Naive B cell (primary cell): ENCODE results near the gene GHR. TPM values are rescaled to one million over a fixed set of nuclear protein-coding genes. Genes with fewer than 3 reads are reported as not detected.
A peak's percentile ranks its signal among the peaks of the same experiment; 100 is the strongest.

Source experiments
- ATAC-seq, 2 donors: fragments of 150-1000 bp; cut with Tn5 transposase; 2 replicates each; pipeline ENCODE4 v1.10.0; 2021; ENCODE audit warnings: low read depth in 2 of 2, mild to moderate bottlenecking in 2 of 2, moderate library complexity in 2 of 2
- DNase-seq: peaks from one replicate; pipeline ENCODE4 v3.0.0; 2022
- H3K27ac Mint-ChIP-seq, 6 donors: one replicate each; pipeline ENCODE4 v1.8.0; 2020 to 2022; ENCODE audit warnings: mild to moderate bottlenecking in 6 of 6, mixed read lengths in 6 of 6, moderate library complexity in 5 of 6, inconsistent platforms in 2 of 6
- H3K27me3 Mint-ChIP-seq, 3 donors: one replicate each; pipeline ENCODE4 v1.8.0; 2021 to 2022; ENCODE audit warnings: mixed read lengths in 3 of 3, mild to moderate bottlenecking in 1 of 3
- H3K36me3 Mint-ChIP-seq, 2 donors: one replicate each; pipeline ENCODE4 v1.8.0; 2020 to 2022; ENCODE audit warnings: mixed read lengths in 2 of 2, inconsistent platforms in 1 of 2, mild to moderate bottlenecking in 1 of 2
- H3K4me1 Mint-ChIP-seq, 3 donors: one replicate each; pipeline ENCODE4 v1.8.0; 2020 to 2022; ENCODE audit warnings: mixed read lengths in 3 of 3, inconsistent platforms in 1 of 3, mild to moderate bottlenecking in 1 of 3, moderate library complexity in 1 of 3
- H3K4me3 Mint-ChIP-seq, 8 donors: one replicate each; pipeline ENCODE4 v1.8.0; 2020 to 2022; ENCODE audit warnings: mild to moderate bottlenecking in 8 of 8, mixed read lengths in 8 of 8, moderate library complexity in 8 of 8, inconsistent platforms in 2 of 8
- H3K9me3 Mint-ChIP-seq, 7 donors: one replicate each; pipeline ENCODE4 v1.8.0; 2020 to 2022; ENCODE audit warnings: mixed read lengths in 7 of 7, mild to moderate bottlenecking in 5 of 7, inconsistent platforms in 2 of 7, moderate library complexity in 1 of 7
- polyA plus RNA-seq, 6 donors: library from polyadenylated mRNA; unstranded; fragments of 300-500 nt; fragmentation: Illumina TruSeq; gene quantifications; one replicate each; pipeline ENCODE4 v1.2.3, GENCODE V29; 2021; ENCODE audit warnings: low read depth in 6 of 6

The GHR gene
- polyA plus RNA-seq, 6 donors from 2014 or later, result not detected

GRCh38 chr5:42422656-42423280 is 471 bp upstream of the GHR start:
- H3K4me3 Mint-ChIP-seq, result no peak overlapping the region
- DNase-seq, result no peak
- no peak overlapping the region for H3K27ac Mint-ChIP-seq
- H3K4me1 Mint-ChIP-seq, result no peaks in the 10 kb centered on the region
- no peaks in the 10 kb centered on the region for H3K36me3 Mint-ChIP-seq
- peaks cover 25 to 33% (median 27%) of the 10 kb centered on the region in 3 donors for H3K27me3 Mint-ChIP-seq
- no peak for ATAC-seq
- peaks cover 0 to 7% (median 2%) of the 10 kb centered on the region in 7 donors for H3K9me3 Mint-ChIP-seq

DNA sequence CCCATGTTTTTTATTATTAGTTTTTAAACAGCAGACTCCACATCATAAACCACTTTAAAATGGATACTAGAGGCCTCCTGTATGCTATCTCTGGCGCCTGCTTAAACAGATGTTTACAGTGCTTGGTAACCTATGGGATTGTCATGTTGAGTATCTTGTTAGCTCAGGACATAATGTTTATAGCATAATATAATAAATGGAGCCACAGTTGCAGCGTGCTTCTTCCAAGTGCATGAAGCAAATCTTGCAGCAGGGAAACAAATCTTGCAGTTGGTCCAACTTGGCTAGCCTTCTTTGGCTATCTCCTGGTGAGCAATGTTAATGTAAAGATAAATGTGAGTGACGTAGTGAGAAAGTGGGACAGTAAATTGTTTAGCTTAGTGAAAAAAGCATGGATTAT is 2.8 kb downstream of the GHR start:
- DNase-seq (no peak), ATAC-seq (no peak)
- Mint-ChIP-seq H3K4me1 (no peaks in the 10 kb centered on the region), H3K4me3 (no peak overlapping the region), H3K27me3 (peaks cover 12 to 26% (median 25%) of the 10 kb centered on the region in 3 donors), H3K27ac (no peak overlapping the region), H3K36me3 (no peaks in the 10 kb centered on the region), H3K9me3 (peaks cover 0 to 6% (median 0%) of the 10 kb centered on the region in 7 donors)

DNA sequence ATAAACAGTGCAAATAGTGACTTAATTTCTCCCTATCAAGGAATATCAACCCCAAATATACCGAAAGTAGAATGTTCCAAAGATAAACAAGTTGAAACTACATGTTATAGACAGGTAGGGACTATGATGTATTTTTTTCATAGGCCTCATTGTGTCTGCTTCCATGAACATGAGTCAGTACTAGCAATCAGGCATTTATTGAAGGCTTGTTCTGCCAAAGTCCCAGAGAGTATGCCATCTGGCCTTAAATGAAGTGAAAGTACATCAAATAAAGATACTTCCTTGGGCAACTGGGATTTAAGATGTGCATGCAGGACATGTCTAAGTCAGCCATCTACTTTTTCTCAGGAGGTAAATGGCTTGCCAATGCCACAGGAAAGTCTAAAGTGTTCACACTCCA is 6.5 kb downstream of the GHR start:
- H3K4me1 Mint-ChIP-seq, result no peaks in the 10 kb centered on the region
- no peak for ATAC-seq
- DNase-seq, result no peak
- peaks cover 0 to 6% (median 3%) of the 10 kb centered on the region in 7 donors for H3K9me3 Mint-ChIP-seq
- peaks cover 12 to 34% (median 22%) of the 10 kb centered on the region in 3 donors for H3K27me3 Mint-ChIP-seq
- no peaks in the 10 kb centered on the region for H3K36me3 Mint-ChIP-seq
- H3K27ac Mint-ChIP-seq, result no peak overlapping the region
- no peak overlapping the region for H3K4me3 Mint-ChIP-seq

- Mint-ChIP-seq H3K9me3 (peaks cover 0 to 3% (median 0%) of the 10 kb centered on the region in 7 donors), H3K4me3 (no peak overlapping the region), H3K27me3 (peaks cover 0 to 20% (median 8%) of the 10 kb centered on the region in 3 donors), H3K4me1 (no peaks in the 10 kb centered on the region), H3K27ac (no peak overlapping the region), H3K36me3 (no peaks in the 10 kb centered on the region)
- DNase-seq (no peak), ATAC-seq (no peak)
Observed at GRCh38 chr5:42434047-42434724, 10.9 kb downstream of the GHR start.

- no peak for DNase-seq
Observed at GRCh38 chr5:42436051-42436450, 12.8 kb downstream of the GHR start.

DNA sequence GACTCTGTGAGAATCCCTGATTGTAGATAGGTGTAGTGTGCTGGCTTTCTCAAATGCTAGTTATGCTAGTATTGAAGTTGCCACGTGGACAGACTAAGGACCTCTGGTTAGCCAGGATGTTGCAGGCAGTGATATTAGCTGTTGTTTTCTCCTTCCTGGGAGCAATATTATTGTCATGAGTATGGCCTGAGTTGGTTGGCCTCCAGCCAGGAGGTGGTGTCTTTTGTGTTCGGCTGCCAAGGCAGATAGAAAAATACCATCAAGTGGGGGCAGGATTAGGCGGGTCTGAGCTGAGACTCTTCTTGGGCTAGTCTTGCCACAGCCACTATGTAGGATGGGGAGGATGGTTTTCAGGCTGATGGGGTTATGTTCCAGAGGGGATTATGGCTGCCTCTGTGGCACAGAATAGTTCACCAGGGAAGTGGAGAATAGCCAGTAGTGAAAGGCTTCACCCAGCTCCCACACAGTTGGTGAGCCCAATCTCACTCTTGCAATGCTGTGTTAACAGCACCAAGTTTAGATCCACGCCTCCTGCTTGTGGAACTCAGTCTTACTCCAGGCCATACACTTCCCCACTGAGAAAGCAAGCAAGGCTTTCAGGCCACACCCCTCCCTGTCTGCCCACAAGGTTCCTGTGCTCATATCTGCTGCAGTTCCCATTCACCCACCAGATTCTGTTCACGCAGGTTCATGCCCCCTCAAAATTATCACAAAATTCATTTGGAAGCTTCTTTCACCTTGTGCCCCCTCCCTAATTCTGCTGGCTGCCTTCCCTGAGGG is 31.2 kb downstream of the GHR start:
- Mint-ChIP-seq H3K27ac (no peak overlapping the region), H3K4me1 (no peaks in the 10 kb centered on the region), H3K9me3 (peaks cover 3 to 29% (median 10%) of the 10 kb centered on the region in 7 donors), H3K27me3 (peaks cover 4 to 16% (median 11%) of the 10 kb centered on the region in 3 donors), H3K36me3 (no peaks in the 10 kb centered on the region), H3K4me3 (peak overlapping the region in 1 of 8 donors; percentile 14)
- ATAC-seq (no peak), DNase-seq (no peak)

More at GRCh38 chr5:42436051-42436450, 12.8 kb downstream of the GHR start:
- ATAC-seq, result no peak
- H3K9me3 Mint-ChIP-seq, result peaks cover 0 to 3% (median 0%) of the 10 kb centered on the region in 7 donors
- no peaks in the 10 kb centered on the region for H3K36me3 Mint-ChIP-seq
- no peaks in the 10 kb centered on the region for H3K4me1 Mint-ChIP-seq
- no peak overlapping the region for H3K27ac Mint-ChIP-seq
- H3K27me3 Mint-ChIP-seq, result peaks cover 0 to 16% (median 8%) of the 10 kb centered on the region in 3 donors
- H3K4me3 Mint-ChIP-seq, result no peak overlapping the region

DNA sequence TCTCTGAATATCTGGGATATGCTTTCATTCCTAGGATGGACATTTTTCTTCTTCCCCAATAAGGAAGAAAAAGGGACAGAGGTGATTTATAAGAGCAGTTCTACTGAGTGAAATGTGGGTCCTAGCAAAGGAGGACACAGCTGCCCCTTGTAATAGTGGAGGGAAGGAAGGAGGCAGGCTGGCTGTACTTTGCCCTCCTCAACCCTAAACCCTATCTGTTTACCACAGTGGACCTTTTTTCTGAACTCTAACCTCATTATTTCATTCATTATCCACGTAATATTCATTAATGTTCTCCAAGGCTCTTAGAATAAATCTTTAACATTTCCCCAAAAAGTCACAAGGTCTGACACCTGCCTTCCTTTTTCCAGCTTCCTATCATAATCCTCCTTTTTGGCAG is 37.8 kb downstream of the GHR start:
- ATAC-seq (no peak), DNase-seq (no peak)
- Mint-ChIP-seq H3K36me3 (no peaks in the 10 kb centered on the region), H3K27me3 (peaks cover 0 to 8% (median 6%) of the 10 kb centered on the region in 3 donors), H3K9me3 (peaks cover 0 to 4% (median 0%) of the 10 kb centered on the region in 7 donors), H3K4me1 (no peaks in the 10 kb centered on the region), H3K27ac (peak overlapping the region in 1 of 6 donors; percentile 39), H3K4me3 (no peak overlapping the region)

GRCh38 chr5:42461507-42461906 is 38.3 kb downstream of the GHR start:
- no peak for DNase-seq
- Mint-ChIP-seq H3K27me3 (peaks cover 0 to 8% (median 6%) of the 10 kb centered on the region in 3 donors), H3K27ac (peak overlapping the region in 1 of 6 donors; percentile 39), H3K9me3 (peaks cover 0 to 4% (median 0%) of the 10 kb centered on the region in 7 donors), H3K4me3 (no peak overlapping the region), H3K36me3 (no peaks in the 10 kb centered on the region), H3K4me1 (no peaks in the 10 kb centered on the region)
- ATAC-seq, result no peak

DNA sequence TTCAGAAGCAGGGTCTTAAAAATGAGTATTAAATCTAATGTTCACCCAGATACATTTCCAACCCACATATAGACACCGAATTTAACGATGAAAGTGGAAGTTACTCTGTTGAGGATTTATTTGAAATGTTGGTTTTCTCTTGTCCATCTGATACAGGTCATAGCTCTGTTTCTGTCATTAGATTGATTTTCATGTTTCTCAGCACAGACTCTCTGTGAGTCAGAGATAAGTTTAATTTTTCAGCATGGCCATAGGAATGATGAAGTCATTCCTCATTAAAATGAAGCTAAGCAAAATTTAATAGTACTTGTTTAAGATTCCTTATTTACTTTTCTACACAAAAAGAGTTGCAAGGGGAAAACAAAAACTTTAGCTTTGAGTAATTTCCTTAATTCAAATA is 38.8 kb downstream of the GHR start:
- no peak for ATAC-seq
- no peak for DNase-seq
- no peak overlapping the region for H3K27ac Mint-ChIP-seq
- H3K27me3 Mint-ChIP-seq, result peaks cover 0 to 8% (median 6%) of the 10 kb centered on the region in 3 donors
- no peaks in the 10 kb centered on the region for H3K4me1 Mint-ChIP-seq
- no peak overlapping the region for H3K4me3 Mint-ChIP-seq
- no peaks in the 10 kb centered on the region for H3K36me3 Mint-ChIP-seq
- H3K9me3 Mint-ChIP-seq, result peaks cover 0 to 4% (median 0%) of the 10 kb centered on the region in 7 donors

DNA sequence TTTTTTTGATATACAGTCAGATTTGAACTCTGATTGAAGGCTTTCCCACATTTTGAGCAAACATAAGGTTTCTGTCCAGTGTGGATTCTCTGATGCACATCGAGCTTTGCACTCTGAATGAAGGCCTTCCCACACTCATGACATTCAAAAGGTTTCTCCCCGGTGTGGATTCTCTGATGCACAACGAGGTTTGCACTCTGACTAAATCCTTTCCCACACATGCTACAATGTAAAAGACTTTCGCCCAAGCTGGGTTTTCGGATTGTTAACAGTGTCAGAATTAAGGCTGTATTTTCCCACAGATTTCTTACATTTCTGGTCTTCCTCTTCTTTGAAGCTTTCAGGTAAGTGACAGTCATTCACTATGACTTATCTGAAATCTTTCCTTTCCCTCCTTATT is 44.3 kb downstream of the GHR start:
- H3K4me1 Mint-ChIP-seq, result no peaks in the 10 kb centered on the region
- no peaks in the 10 kb centered on the region for H3K36me3 Mint-ChIP-seq
- no peak overlapping the region for H3K4me3 Mint-ChIP-seq
- DNase-seq (no peak), ATAC-seq (no peak)
- H3K9me3 Mint-ChIP-seq, result peaks cover 0 to 4% (median 0%) of the 10 kb centered on the region in 7 donors
- H3K27me3 Mint-ChIP-seq, result peaks cover 0 to 8% (median 0%) of the 10 kb centered on the region in 3 donors
- peak overlapping the region in 1 of 6 donors; percentile 44 for H3K27ac Mint-ChIP-seq

GRCh38 chr5:42467981-42468524 is 44.8 kb downstream of the GHR start:
- Mint-ChIP-seq H3K4me1 (no peaks in the 10 kb centered on the region), H3K27ac (peak overlapping the region in 2 of 6 donors; percentile 44 to 75), H3K36me3 (no peaks in the 10 kb centered on the region), H3K27me3 (peaks cover 0 to 8% (median 0%) of the 10 kb centered on the region in 3 donors), H3K9me3 (peaks cover 0 to 4% (median 0%) of the 10 kb centered on the region in 7 donors), H3K4me3 (no peak overlapping the region)
- ATAC-seq, result no peak
- DNase-seq, result no peak

DNA sequence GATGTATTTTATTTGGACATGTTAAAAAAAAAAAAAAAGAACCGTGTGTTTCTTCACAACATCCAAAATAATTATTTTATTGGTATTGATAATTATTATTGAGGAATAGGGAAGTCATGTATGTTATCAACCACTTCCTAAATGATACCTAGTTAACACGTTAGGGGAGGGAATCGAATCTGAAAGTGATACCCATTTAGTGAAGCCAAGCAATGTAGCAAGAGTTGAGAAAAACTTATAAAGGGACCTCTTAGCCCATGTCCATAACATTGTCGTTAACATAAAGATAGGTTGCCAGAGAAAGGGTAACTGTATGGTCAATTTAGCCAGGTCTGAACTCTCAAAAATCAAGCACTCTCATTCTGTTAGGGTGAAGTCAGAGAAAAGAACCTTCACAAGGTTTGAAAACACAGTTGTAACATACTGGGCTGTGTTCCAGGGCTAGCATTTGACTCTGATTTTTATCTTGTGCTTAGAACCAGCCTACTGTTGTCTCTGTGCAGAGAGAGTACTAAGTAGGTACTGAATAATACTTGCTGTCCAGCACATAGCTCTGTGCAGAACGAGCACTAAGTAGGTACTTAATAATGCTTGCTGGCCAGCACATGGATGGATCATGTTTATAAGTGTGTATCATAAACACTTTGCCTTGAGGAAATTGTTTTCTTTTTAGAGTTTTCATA is 60.4 kb downstream of the GHR start:
- no peak for ATAC-seq

DNA sequence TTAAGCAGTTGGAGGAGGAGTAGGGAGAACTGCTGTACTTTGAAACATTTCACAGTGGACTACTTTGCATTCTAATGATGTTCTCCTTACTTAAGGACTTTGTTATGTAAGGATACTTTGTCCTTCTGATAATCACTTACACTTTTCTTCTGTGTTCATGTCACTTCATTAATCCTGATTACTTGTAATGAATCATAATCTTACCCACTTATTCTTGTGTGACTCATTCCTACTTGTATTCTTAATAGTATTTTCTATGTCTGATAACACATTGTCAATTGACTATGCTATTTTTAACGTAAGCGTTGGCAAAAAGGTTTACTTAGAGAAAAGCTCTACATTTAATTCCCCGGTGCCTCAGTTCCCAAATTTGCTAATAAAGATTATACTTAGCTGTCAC is 63.8 kb downstream of the GHR start:
- ATAC-seq (no peak), DNase-seq (no peak)
- Mint-ChIP-seq H3K36me3 (no peaks in the 10 kb centered on the region), H3K27ac (no peak overlapping the region), H3K27me3 (peaks cover 3 to 16% (median 8%) of the 10 kb centered on the region in 3 donors), H3K4me1 (no peaks in the 10 kb centered on the region), H3K9me3 (peaks cover 0 to 7% (median 3%) of the 10 kb centered on the region in 7 donors), H3K4me3 (no peak overlapping the region)

More for the DNA sequence above, 60.4 kb downstream of the GHR start:
- Mint-ChIP-seq H3K4me1 (no peaks in the 10 kb centered on the region), H3K27me3 (peaks cover under 1 to 12% (median 3%) of the 10 kb centered on the region in 3 donors), H3K4me3 (peak overlapping the region in 1 of 8 donors; percentile 8), H3K36me3 (no peaks in the 10 kb centered on the region), H3K9me3 (peaks cover 2 to 18% (median 3%) of the 10 kb centered on the region in 7 donors), H3K27ac (no peak overlapping the region)
- no peak for DNase-seq
